Liver (tissue), 9 donors: Measurements from ENCODE around the gene TP53I11. TPM values are rescaled to one million over a fixed set of nuclear protein-coding genes. Genes with fewer than 3 reads are reported as not detected.

Source experiments
- DNase-seq: peaks from one replicate; pipeline ENCODE4 v3.0.0-alpha.2; 2017; ENCODE audit warnings: low spot score
- H3K27ac ChIP-seq, 2 donors: one replicate each; pipeline ENCODE4 v1.7.0; 2013; ENCODE audit warnings: inconsistent platforms in 2 of 2, low read length in 2 of 2, control low read depth in 1 of 2, low read depth in 1 of 2, mild to moderate bottlenecking in 1 of 2
- H3K27me3 ChIP-seq, 4 donors: one replicate each; pipeline versions ENCODE4 v1.6.1 to v1.7.0; 2013; ENCODE audit warnings: low read length in 3 of 4, inconsistent platforms in 1 of 4, mild to moderate bottlenecking in 1 of 4, moderate library complexity in 1 of 4; ENCODE audit not compliant: control insufficient read depth in 4 of 4, insufficient read depth in 4 of 4
- H3K36me3 ChIP-seq, 4 donors: one replicate each; pipeline versions ENCODE4 v1.6.1 to v1.7.0; 2013; ENCODE audit warnings: low read length in 3 of 4, mild to moderate bottlenecking in 3 of 4, low read depth in 1 of 4, moderate library complexity in 1 of 4; ENCODE audit not compliant: control insufficient read depth in 4 of 4, insufficient read depth in 3 of 4
- H3K4me1 ChIP-seq, 4 donors: one replicate each; pipeline versions ENCODE4 v1.6.1 to v1.7.0; 2013; ENCODE audit warnings: low read length in 3 of 4, mild to moderate bottlenecking in 3 of 4, moderate library complexity in 1 of 4; ENCODE audit not compliant: control insufficient read depth in 4 of 4, insufficient read depth in 4 of 4
- H3K4me3 ChIP-seq, 3 donors: one replicate each; pipeline versions ENCODE4 v1.6.1 to v1.7.0; 2013; ENCODE audit warnings: low read length in 3 of 3, control low read depth in 1 of 3, low read depth in 1 of 3, mild to moderate bottlenecking in 1 of 3
- H3K9ac ChIP-seq, 2 donors: one replicate each; pipeline ENCODE4 v1.7.0; 2013; ENCODE audit warnings: low read length in 2 of 2, mild to moderate bottlenecking in 2 of 2, moderate library complexity in 2 of 2, control low read depth in 1 of 2, low read depth in 1 of 2
- H3K9me3 ChIP-seq, 4 donors: one replicate each; pipeline versions ENCODE4 v1.6.1 to v1.7.0; 2013; ENCODE audit warnings: low read length in 3 of 4; ENCODE audit not compliant: control insufficient read depth in 4 of 4
- EGR1 ChIP-seq, 2 donors: IDR thresholded peaks; 2 replicates each; pipeline ENCODE4 v1.6.1; 2016 to 2018; ENCODE audit warnings: antibody characterized with exemption in 2 of 2, low read depth in 2 of 2
- FOXA1 ChIP-seq: IDR thresholded peaks from 2 replicates; pipeline ENCODE4 v1.6.1; 2016; ENCODE audit warnings: antibody characterized with exemption
- FOXA2 ChIP-seq: IDR thresholded peaks from 2 replicates; pipeline ENCODE4 v1.6.1; 2016; ENCODE audit warnings: antibody characterized with exemption
- GABPA ChIP-seq, 2 donors: IDR thresholded peaks in 1 of 2; conservative IDR thresholded peaks in 1 of 2; 2 replicates each; pipeline ENCODE4 v1.6.1; 2016; ENCODE audit warnings: antibody characterized with exemption in 2 of 2, mild to moderate bottlenecking in 1 of 2, moderate library complexity in 1 of 2
- JUND ChIP-seq, 2 donors: IDR thresholded peaks; 2 replicates each; pipeline ENCODE4 v1.6.1; 2016; ENCODE audit warnings: antibody characterized with exemption in 2 of 2
- NR2F2 ChIP-seq: IDR thresholded peaks from 2 replicates; pipeline ENCODE4 v1.6.1; 2016; ENCODE audit warnings: antibody characterized with exemption
- TAF1 ChIP-seq: conservative IDR thresholded peaks from 2 replicates; pipeline ENCODE4 v1.6.1; 2016; ENCODE audit warnings: antibody characterized with exemption, mild to moderate bottlenecking
- YY1 ChIP-seq: IDR thresholded peaks from 2 replicates; pipeline ENCODE4 v1.6.1; 2016; ENCODE audit warnings: antibody characterized with exemption, mild to moderate bottlenecking
- ZBTB33 ChIP-seq: IDR thresholded peaks from 2 replicates; pipeline ENCODE4 v1.6.1; 2016; ENCODE audit warnings: antibody characterized with exemption
- WGBS: extraction: QIAGEN DNeasy Blood & Tissue Kit; methylation state at CpG from one replicate; pipeline ENCODE4 v1.1.7; 2013; 5-methylcytosine and 5-hydroxymethylcytosine counted together
- polyA plus RNA-seq, 2 donors: library from polyadenylated mRNA; stranded (reverse) in 1 of 2; unstranded in 1 of 2; fragments of 200-250 nt in 1 of 2; fragments of >200 nt in 1 of 2; fragmentation: Nextera tagmentation in 1 of 2; extraction: Ambion mirVana in 1 of 2; gene quantifications; one replicate each; pipeline versions ENCODE4 v1.2.1 to v1.2.3, GENCODE V29; 2013 to 2015
- total RNA-seq, 2 donors: library from RNA; depleted of rRNA; stranded (reverse); fragments of >200 nt; gene quantifications; one replicate each; pipeline ENCODE4 v1.2.3, GENCODE V29; 2014
- TF ChIP-seq, protein P1 (sequence below): IDR thresholded peaks from 2 replicates; pipeline ENCODE4 v1.6.1; 2016; ENCODE audit warnings: antibody characterized with exemption
- TF ChIP-seq, protein P2 (sequence below): IDR thresholded peaks from 2 replicates; pipeline ENCODE4 v1.6.1; 2016; ENCODE audit warnings: antibody characterized with exemption, mild to moderate bottlenecking
- donor health status: healthy.
- donor health status: healthy.
- donor health status: healthy.
- donor health status: healthy.
- donor health status: healthy.

TP53I11 gene
- total and polyA plus RNA-seq, 4 donors, result 3.6 to 16.0 (median 8.3) TPM

- H3K4me3 ChIP-seq, result no peak overlapping the region
- no peak for DNase-seq
- H3K36me3 ChIP-seq, result no peaks in the 10 kb centered on the region
- no peak overlapping the region for H3K9ac ChIP-seq
- no peaks in the 10 kb centered on the region for H3K9me3 ChIP-seq
- 80% methylated on average over 10 of the region's 10 CpGs for WGBS
- TF ChIP-seq JUND (IDR thresholded peaks at IDR 0.05), result no peak
- no peak for TF ChIP-seq YY1
- no peaks in the 10 kb centered on the region for H3K27me3 ChIP-seq
- H3K4me1 ChIP-seq, result no peaks in the 10 kb centered on the region
- no peak overlapping the region for H3K27ac ChIP-seq
Observed at GRCh38 chr11:44971185-44971584, 20.5 kb upstream of the TP53I11 start.

DNA sequence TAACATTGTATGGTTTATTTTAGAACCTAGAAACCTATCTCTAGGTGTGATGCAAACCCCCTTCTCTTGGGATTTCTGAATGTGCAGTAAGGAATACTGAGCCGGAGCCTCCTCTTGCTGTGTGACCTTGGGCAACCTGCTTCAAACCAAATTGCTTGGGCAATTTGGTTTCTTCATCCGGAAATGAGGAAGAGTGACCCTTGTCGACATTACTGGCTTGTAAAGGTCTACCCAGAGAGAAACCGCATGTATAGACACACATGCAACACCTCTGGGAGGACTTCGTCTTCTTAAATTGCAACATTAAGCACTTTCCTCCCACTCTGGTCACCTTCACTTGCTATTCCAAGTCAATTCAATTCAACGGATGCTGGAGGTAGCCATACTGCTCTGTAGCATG lies 19.6 kb upstream of the TP53I11 start:
- no peaks in the 10 kb centered on the region for H3K4me1 ChIP-seq
- WGBS, result 78% methylated on average over 6 of the region's 6 CpGs
- H3K4me3 ChIP-seq, result no peak overlapping the region
- H3K27ac ChIP-seq, result no peak overlapping the region
- H3K36me3 ChIP-seq, result no peaks in the 10 kb centered on the region
- DNase-seq, result no peak
- H3K9ac ChIP-seq, result no peak overlapping the region
- no peaks in the 10 kb centered on the region for H3K27me3 ChIP-seq
- H3K9me3 ChIP-seq, result no peaks in the 10 kb centered on the region
- TF ChIP-seq NR2F2, result no peak
- TF ChIP-seq EGR1 (IDR thresholded peaks at IDR 0.05; ENCODE audit: low read depth in 2 of 2), result no peak
- no peak for TF ChIP-seq FOXA2
- no peak for TF ChIP-seq JUND (IDR thresholded peaks at IDR 0.05)
- no peak for TF ChIP-seq FOXA1
- TF ChIP-seq TAF1, result no peak
- TF ChIP-seq GABPA (IDR thresholded peaks at IDR 0.05 in 1 of 2, conservative IDR thresholded peaks at IDR 0.05 in 1 of 2), result no peak
- TF ChIP-seq, protein P1, sequence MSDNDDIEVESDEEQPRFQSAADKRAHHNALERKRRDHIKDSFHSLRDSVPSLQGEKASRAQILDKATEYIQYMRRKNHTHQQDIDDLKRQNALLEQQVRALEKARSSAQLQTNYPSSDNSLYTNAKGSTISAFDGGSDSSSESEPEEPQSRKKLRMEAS, result no peak
- no peak for TF ChIP-seq ZBTB33

DNA sequence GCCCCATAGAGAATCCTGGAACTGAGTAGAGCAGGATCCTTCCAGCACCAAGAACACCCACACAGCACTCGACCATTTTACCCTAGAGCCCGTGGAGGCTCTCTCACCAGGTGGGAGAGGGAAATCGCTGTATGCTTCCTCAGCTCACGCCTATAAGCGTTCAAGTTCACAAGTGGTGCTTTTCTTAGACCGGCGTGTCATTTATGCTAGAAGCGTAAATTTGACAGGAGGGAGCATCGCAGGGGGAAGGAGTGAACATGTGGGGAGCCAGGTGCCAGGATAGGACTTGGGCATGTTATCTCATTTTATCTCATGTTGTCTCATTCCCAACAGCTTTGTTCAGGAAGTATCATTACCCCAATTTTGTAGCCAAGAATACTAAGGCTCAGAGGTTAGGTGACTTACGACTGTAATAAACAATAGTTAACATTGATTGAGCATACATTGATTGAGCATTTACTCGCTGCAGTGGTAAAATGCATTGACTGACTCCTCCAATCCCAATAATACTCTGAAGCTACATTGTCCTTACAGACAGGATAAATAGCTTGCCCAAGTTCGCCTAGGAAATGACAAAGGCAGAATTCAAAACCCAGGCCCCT lies 19.1 kb upstream of the TP53I11 start:
- no peaks in the 10 kb centered on the region for H3K36me3 ChIP-seq
- H3K4me1 ChIP-seq, result no peaks in the 10 kb centered on the region
- DNase-seq, result no peak
- H3K9me3 ChIP-seq, result no peaks in the 10 kb centered on the region
- WGBS, result 88% methylated on average over 12 of the region's 12 CpGs
- no peak overlapping the region for H3K27ac ChIP-seq
- TF ChIP-seq YY1, result no peak
- TF ChIP-seq, protein P2, sequence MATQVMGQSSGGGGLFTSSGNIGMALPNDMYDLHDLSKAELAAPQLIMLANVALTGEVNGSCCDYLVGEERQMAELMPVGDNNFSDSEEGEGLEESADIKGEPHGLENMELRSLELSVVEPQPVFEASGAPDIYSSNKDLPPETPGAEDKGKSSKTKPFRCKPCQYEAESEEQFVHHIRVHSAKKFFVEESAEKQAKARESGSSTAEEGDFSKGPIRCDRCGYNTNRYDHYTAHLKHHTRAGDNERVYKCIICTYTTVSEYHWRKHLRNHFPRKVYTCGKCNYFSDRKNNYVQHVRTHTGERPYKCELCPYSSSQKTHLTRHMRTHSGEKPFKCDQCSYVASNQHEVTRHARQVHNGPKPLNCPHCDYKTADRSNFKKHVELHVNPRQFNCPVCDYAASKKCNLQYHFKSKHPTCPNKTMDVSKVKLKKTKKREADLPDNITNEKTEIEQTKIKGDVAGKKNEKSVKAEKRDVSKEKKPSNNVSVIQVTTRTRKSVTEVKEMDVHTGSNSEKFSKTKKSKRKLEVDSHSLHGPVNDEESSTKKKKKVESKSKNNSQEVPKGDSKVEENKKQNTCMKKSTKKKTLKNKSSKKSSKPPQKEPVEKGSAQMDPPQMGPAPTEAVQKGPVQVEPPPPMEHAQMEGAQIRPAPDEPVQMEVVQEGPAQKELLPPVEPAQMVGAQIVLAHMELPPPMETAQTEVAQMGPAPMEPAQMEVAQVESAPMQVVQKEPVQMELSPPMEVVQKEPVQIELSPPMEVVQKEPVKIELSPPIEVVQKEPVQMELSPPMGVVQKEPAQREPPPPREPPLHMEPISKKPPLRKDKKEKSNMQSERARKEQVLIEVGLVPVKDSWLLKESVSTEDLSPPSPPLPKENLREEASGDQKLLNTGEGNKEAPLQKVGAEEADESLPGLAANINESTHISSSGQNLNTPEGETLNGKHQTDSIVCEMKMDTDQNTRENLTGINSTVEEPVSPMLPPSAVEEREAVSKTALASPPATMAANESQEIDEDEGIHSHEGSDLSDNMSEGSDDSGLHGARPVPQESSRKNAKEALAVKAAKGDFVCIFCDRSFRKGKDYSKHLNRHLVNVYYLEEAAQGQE, result no peak
- no peak overlapping the region for H3K9ac ChIP-seq
- no peak overlapping the region for H3K4me3 ChIP-seq
- H3K27me3 ChIP-seq, result no peaks in the 10 kb centered on the region
